HCT116 (cell line): ENCODE data around the gene PINK1. TPM values are rescaled to one million over a fixed set of nuclear protein-coding genes. Genes with fewer than 3 reads are reported as not detected.
"Not testable (repeated sequence)": the region's sequence is repeated elsewhere in the genome, so short reads cannot be mapped to it uniquely, and the experiment has no call there.

Experiments used
- ATAC-seq: fragments of 200-7000 bp; cut with Tn5 transposase; 2 replicates; pipeline ENCODE4 v1.9.1; 2020; ENCODE audit warnings: mild to moderate bottlenecking, moderate library complexity
- BruUV-seq: library from RNA; stranded (reverse); fragments of 400-500 nt; replicated peaks from 2 replicates; lab custom pipeline; 2021; lab: Mats Ljungman, UMichigan
- CTCF ChIA-PET: fragments of 300-600 bp; sonication (Branson Sonifier 250); formaldehyde crosslinking; loops from one replicate; lab custom pipeline; 2021; ENCODE audit warnings: antibody characterized with exemption; lab: Charles Lee
- POLR2A ChIA-PET: fragments of 300-600, 350-600 bp; sonication (Branson Sonifier 250); formaldehyde crosslinking; loops from one replicate; lab custom pipeline; 2021; ENCODE audit warnings: antibody characterized with exemption; lab: Charles Lee
- RAD21 ChIA-PET, 2 experiments: fragments of 300-600 bp; sonication (Branson Sonifier 250); formaldehyde crosslinking; loops; one replicate each; lab custom pipeline; 2023; ENCODE audit warnings: low total read pairs in 2 of 2; ENCODE audit not compliant: uncharacterized antibody in 2 of 2, unreplicated experiment in 2 of 2, low non-redundant PET in 1 of 2; lab: Charles Lee
- DNase-seq: peaks from one replicate; pipeline ENCODE4 v3.0.0-alpha.2; 2010; ENCODE audit warnings: low read depth, low spot score
- H2AFZ ChIP-seq: fragments of 200-600 bp; shearing (Covaris generic), sonication (generic); 2 replicates; pipeline ENCODE4 v1.6.1; 2017; ENCODE audit warnings: low read depth, mixed run types, mixed read lengths, antibody characterized with exemption, low read length; ENCODE audit not compliant: poor library complexity, severe bottlenecking
- H3K27ac ChIP-seq: 2 replicates; pipeline ENCODE4 v1.5.1; 2012; ENCODE audit warnings: low read depth, low read length
- H3K27me3 ChIP-seq: fragments of 200-600 bp; sonication (generic); 2 replicates; pipeline ENCODE4 v1.6.1; 2016; ENCODE audit warnings: mixed run types, low read length, mixed read lengths; ENCODE audit not compliant: insufficient read depth
- H3K36me3 ChIP-seq, 2 experiments: fragments of 200-500 bp in 1 of 2; fragments of 200-600 bp in 1 of 2; sonication (Bioruptor generic) in 1 of 2; sonication (generic) in 1 of 2; 2 replicates each; pipeline versions ENCODE4 v1.5.1 to v1.6.1; 2014 to 2016; ENCODE audit warnings: low read length in 2 of 2, inconsistent platforms in 1 of 2, mixed read lengths in 1 of 2, mixed run types in 1 of 2; ENCODE audit not compliant: insufficient read depth in 2 of 2, control insufficient read depth in 1 of 2
- H3K4me1 ChIP-seq, 2 experiments: fragments of 200-600 bp in 1 of 2; sonication (generic) in 1 of 2; 2 replicates each; pipeline versions ENCODE4 v1.5.1 to v1.6.1; 2012 to 2017; ENCODE audit warnings: low read length in 2 of 2, inconsistent platforms in 1 of 2, mild to moderate bottlenecking in 1 of 2, mixed read lengths in 1 of 2, mixed run types in 1 of 2, moderate library complexity in 1 of 2; ENCODE audit not compliant: insufficient read depth in 2 of 2, control insufficient read depth in 1 of 2
- H3K4me2 ChIP-seq: fragments of 200-600 bp; sonication (generic); 2 replicates; pipeline ENCODE4 v1.6.1; 2017; ENCODE audit warnings: mixed run types, low read length, mixed read lengths
- H3K4me3 ChIP-seq, 2 experiments: fragments of 200-600 bp in 1 of 2; sonication (generic) in 1 of 2; replicated peaks in 1 of 2; 2 replicates each; pipeline ENCODE4 v1.5.1; 2011 to 2016; ENCODE audit warnings: low read length in 2 of 2, control low read depth in 1 of 2, low read depth in 1 of 2, mild to moderate bottlenecking in 1 of 2, mixed read lengths in 1 of 2, mixed run types in 1 of 2
- H3K79me2 ChIP-seq: fragments of 200-600 bp; sonication (generic); 2 replicates; pipeline ENCODE4 v1.6.1; 2017; ENCODE audit warnings: mild to moderate bottlenecking, mixed run types, low read length, moderate library complexity, mixed read lengths; ENCODE audit not compliant: insufficient read depth
- H3K9ac ChIP-seq: fragments of 200-600 bp; sonication (generic); 2 replicates; pipeline ENCODE4 v1.6.1; 2016; ENCODE audit warnings: low read length, mixed read lengths
- H3K9me2 ChIP-seq: fragments of 200-600 bp; sonication (generic), shearing (Covaris generic); 2 replicates; pipeline ENCODE4 v1.6.1; 2017; ENCODE audit warnings: mixed run types, mild to moderate bottlenecking, moderate library complexity; ENCODE audit not compliant: insufficient read depth
- H3K9me3 ChIP-seq, 2 experiments: fragments of 200-500 bp in 1 of 2; fragments of 200-600 bp in 1 of 2; sonication (Bioruptor generic) in 1 of 2; sonication (generic) in 1 of 2; 2 replicates each; pipeline ENCODE4 v1.6.1; 2014 to 2017; ENCODE audit warnings: low read length in 2 of 2, mixed read lengths in 2 of 2, inconsistent platforms in 1 of 2, low read depth in 1 of 2, mild to moderate bottlenecking in 1 of 2, mixed run types in 1 of 2, moderate library complexity in 1 of 2; ENCODE audit not compliant: control insufficient read depth in 1 of 2, insufficient read depth in 1 of 2
- H4K20me1 ChIP-seq: fragments of 200-600 bp; sonication (generic), shearing (Covaris generic); 2 replicates; pipeline ENCODE4 v1.6.1; 2017; ENCODE audit warnings: mixed run types, mild to moderate bottlenecking, moderate library complexity; ENCODE audit not compliant: insufficient read depth
- CBX3 ChIP-seq: IDR thresholded peaks from 2 replicates; pipeline ENCODE4 v1.6.1; 2012; ENCODE audit warnings: low read depth
- CEBPB ChIP-seq: IDR thresholded peaks from 2 replicates; pipeline ENCODE4 v1.6.1; 2012; ENCODE audit warnings: low read depth
- ELF1 ChIP-seq: IDR thresholded peaks from 2 replicates; pipeline ENCODE4 v1.6.1; 2012; ENCODE audit warnings: low read depth, borderline replicate concordance
- POLR2AphosphoS5 ChIP-seq: IDR thresholded peaks from 2 replicates; pipeline ENCODE4 v1.6.1; 2011; ENCODE audit warnings: mild to moderate bottlenecking, low read depth, low read length, moderate library complexity
- RAD21 ChIP-seq: IDR thresholded peaks from 2 replicates; pipeline ENCODE4 v1.6.1; 2012; ENCODE audit warnings: low read depth, mild to moderate bottlenecking
- SRF ChIP-seq: IDR thresholded peaks from 2 replicates; pipeline ENCODE4 v1.6.1; 2012; ENCODE audit warnings: low read depth
- TCF7L2 ChIP-seq: IDR thresholded peaks from 2 replicates; pipeline ENCODE4 v1.7.0; 2011; ENCODE audit warnings: borderline replicate concordance, inconsistent platforms; ENCODE audit not compliant: insufficient read depth, insufficient read length; ENCODE audit errors: extremely low read depth
- ZNF274 ChIP-seq: fragments of 200-500 bp; sonication (Bioruptor generic); IDR thresholded peaks from 2 replicates; pipeline ENCODE4 v1.6.1; 2014; ENCODE audit warnings: mild to moderate bottlenecking, low read depth, low read length, inconsistent platforms
- intact Hi-C: fragments of 100-400 bp; cut with micrococcal nuclease; formaldehyde crosslinking; loops from 2 replicates; pipeline ENCODE4 v1.10.0; 2022
- total RNA-seq: library from RNA; stranded (reverse); gene quantifications from one replicate; pipeline ENCODE4 v1.2.1, GENCODE V29; 2021; ENCODE audit not compliant: unreplicated experiment
- TF ChIP-seq, protein P1 (sequence below): IDR thresholded peaks from 2 replicates; pipeline ENCODE4 v1.6.1; 2012

The PINK1 gene
- total RNA-seq, 1 experiment from 2014 or later: 29.4 TPM

DNA sequence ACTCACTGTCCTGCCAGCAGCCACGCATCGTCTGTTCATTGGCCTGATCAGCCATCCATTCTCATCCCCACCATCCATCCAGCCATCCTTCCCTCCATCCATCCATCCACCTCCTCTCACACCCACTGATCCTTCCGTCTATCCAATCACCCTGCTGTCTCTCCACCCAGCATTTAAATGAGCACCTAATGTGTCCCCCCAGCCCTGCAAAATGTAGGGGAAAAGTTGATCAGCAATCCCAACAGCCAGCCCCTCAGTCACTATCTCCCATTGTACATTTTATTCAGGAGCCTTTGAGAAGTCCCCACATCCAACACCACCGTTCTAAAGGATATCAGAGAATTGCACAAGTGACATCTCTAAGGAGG lies 39.0 kb downstream of the PINK1 start (continued):
- no peak for TF ChIP-seq ZNF274
- no peak for TF ChIP-seq TCF7L2
- no peak for TF ChIP-seq RAD21
- TF ChIP-seq, protein P1, sequence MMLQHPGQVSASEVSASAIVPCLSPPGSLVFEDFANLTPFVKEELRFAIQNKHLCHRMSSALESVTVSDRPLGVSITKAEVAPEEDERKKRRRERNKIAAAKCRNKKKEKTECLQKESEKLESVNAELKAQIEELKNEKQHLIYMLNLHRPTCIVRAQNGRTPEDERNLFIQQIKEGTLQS: no peak
- TF ChIP-seq ELF1: no peak
- no peak for TF ChIP-seq SRF
- TF ChIP-seq POLR2AphosphoS5: no peak
- TF ChIP-seq, all 23 proteins: peak for 0

DNA sequence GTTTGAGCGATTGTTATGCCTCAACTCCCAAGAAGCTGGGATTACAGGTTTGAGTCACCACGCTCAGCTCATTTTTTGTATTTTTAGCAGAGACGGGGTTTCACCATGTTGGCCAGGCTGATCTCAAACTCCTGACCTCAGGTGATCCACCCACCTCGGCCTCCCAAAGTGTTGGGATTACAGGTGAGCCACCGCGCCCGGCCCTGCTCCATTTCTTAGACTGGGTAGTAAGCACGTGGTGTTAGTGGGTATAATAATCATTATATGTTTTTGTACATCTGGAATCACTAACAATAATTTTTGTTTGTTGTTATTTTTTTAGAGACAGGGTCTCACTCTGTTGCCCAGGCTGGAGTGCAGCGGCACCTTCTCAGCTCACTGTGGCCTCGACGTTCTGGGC lies 40.4 kb downstream of the PINK1 start:
- RAD21 ChIA-PET, H2AFZ ChIP-seq, H3K79me2 ChIP-seq, H3K9me2 ChIP-seq, POLR2A ChIA-PET, H3K4me3 ChIP-seq, H4K20me1 ChIP-seq, ATAC-seq, BruUV-seq, H3K4me2 ChIP-seq, H3K36me3 ChIP-seq, H3K27ac ChIP-seq, H3K27me3 ChIP-seq, CTCF ChIA-PET, DNase-seq, H3K9ac ChIP-seq, intact Hi-C loops, H3K4me1 ChIP-seq, H3K9me3 ChIP-seq: not testable (repeated sequence)

GRCh38 chr1:20678599-20678998 lies 45.3 kb downstream of the PINK1 start:
- Histone ChIP-seq H3K4me1 (no peaks in the 10 kb centered on the region), H3K4me3 (no peak overlapping the region), H3K4me2 (no peak overlapping the region), H2AFZ (no peak overlapping the region), H3K9me2 (no peaks in the 10 kb centered on the region), H4K20me1 (no peaks in the 10 kb centered on the region), H3K36me3 (no peaks in the 10 kb centered on the region), H3K79me2 (no peaks in the 10 kb centered on the region), H3K27ac (no peak overlapping the region), H3K9me3 (no peaks in the 10 kb centered on the region), H3K27me3 (no peaks in the 10 kb centered on the region), H3K9ac (no peak overlapping the region)
- ChIA-PET POLR2A (no interaction called here), RAD21 (no interaction called here), CTCF (interaction anchor here (0.6 kb wide), 1 partner anchor 12 kb away, joined by 3 read pairs; no protein-coding TSS in a partner anchor)
- TF ChIP-seq CEBPB (no peak), CBX3 (no peak)
- intact Hi-C loops: no loop called here
- no TSS peak for BruUV-seq
- no peak for ATAC-seq
- no peak for DNase-seq
